Activated CD8-positive, alpha-beta T cell treated with anti-CD3 and anti-CD28 coated beads for 36 hours (primary cell): Measurements from ENCODE around the gene WDSUB1. TPM values are rescaled to one million over a fixed set of nuclear protein-coding genes. Genes with fewer than 3 reads are reported as not detected.

Experiments used
- ATAC-seq: fragments of 200-7000 bp; cut with Tn5 transposase; one replicate; pipeline ENCODE4 v1.10.0; 2021; ENCODE audit warnings: mild to moderate bottlenecking, moderate library complexity
- CTCF ChIA-PET: fragments of 350-600 bp; sonication (Branson Sonifier 250); formaldehyde crosslinking; loops from one replicate; lab custom pipeline; 2021; ENCODE audit warnings: antibody characterized with exemption; lab: Charles Lee
- POLR2A ChIA-PET: fragments of 350-600 bp; sonication (Branson Sonifier 250); formaldehyde crosslinking; loops from one replicate; lab custom pipeline; 2021; ENCODE audit warnings: antibody characterized with exemption; lab: Charles Lee
- DNase-seq: peaks from one replicate; pipeline ENCODE4 v3.0.0-alpha.2; 2020
- H3K27ac Mint-ChIP-seq: one replicate; pipeline ENCODE4 v1.8.0; 2021; ENCODE audit warnings: mild to moderate bottlenecking, mixed read lengths
- H3K27me3 Mint-ChIP-seq: one replicate; pipeline ENCODE4 v1.8.0; 2021; ENCODE audit warnings: mixed read lengths
- H3K36me3 Mint-ChIP-seq: one replicate; pipeline ENCODE4 v1.8.0; 2021; ENCODE audit warnings: low read depth, mixed read lengths
- H3K4me1 Mint-ChIP-seq: one replicate; pipeline ENCODE4 v1.8.0; 2021; ENCODE audit warnings: low read depth, mixed read lengths
- H3K4me3 Mint-ChIP-seq: one replicate; pipeline ENCODE4 v1.8.0; 2021; ENCODE audit warnings: mild to moderate bottlenecking, moderate library complexity, mixed read lengths
- H3K9me3 Mint-ChIP-seq: one replicate; pipeline ENCODE4 v1.8.0; 2021; ENCODE audit warnings: mixed read lengths
- intact Hi-C: fragments of 100-400 bp; cut with micrococcal nuclease; formaldehyde crosslinking; loops from one replicate; pipeline ENCODE4 v1.10.0; 2022
- total RNA-seq, 2 experiments: library from RNA; stranded (reverse); gene quantifications; one replicate each; pipeline ENCODE4 v1.2.3, GENCODE V29; 2021
- TF ChIP-seq, protein P1 (sequence below): fragments of 200-600 bp; IDR thresholded peaks from one replicate; pipeline ENCODE4 v1.8.0; 2022; ENCODE audit warnings: antibody characterized with exemption, mild to moderate bottlenecking

The WDSUB1 gene
- total RNA-seq, 2 experiments from 2014 or later: 6.8 to 8.6 TPM

DNA sequence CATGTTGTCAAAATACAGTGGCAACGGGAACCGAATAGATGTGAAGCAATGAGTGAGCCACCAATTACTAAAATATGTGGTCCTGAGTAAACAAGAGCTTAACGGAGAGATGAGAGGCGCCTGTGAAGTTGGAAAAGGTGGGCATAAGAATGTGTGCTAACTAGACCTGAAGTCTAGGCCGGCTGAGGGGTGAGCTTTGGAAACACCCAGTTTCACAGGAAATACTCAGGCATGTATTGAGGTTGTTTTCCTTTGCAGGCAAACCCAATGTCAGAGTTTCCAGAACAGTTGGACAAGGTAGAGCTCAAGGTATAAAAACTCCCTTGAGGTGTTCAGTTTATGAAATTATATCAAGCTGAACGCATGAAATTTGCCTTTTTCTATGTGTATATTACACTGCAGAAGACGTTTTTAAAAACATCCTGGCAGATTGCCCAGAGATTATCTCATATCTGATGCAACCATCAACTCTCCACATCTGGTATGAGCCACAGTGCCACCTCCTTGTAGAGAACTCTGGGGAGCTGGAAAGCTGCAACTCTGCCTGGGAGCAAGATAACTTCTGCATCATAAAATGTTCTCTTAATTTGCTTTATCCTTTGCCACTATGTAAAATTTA lies 3.9 kb upstream of the WDSUB1 start:
- no peaks in the 10 kb centered on the region for H3K27me3 Mint-ChIP-seq
- ChIA-PET POLR2A (no interaction called here), CTCF (interaction anchor here (0.9 kb wide), 1 partner anchor 12 kb away, joined by 3 read pairs; no protein-coding TSS in a partner anchor)
- intact Hi-C loops: no loop called here
- H3K36me3 Mint-ChIP-seq: no peaks in the 10 kb centered on the region
- peak; percentile 53 for DNase-seq
- no peaks in the 10 kb centered on the region for H3K9me3 Mint-ChIP-seq
- no peak overlapping the region for H3K4me3 Mint-ChIP-seq
- H3K4me1 Mint-ChIP-seq: peaks cover 22% of the 10 kb centered on the region
- peak; percentile 11 for ATAC-seq
- TF ChIP-seq, protein P1, sequence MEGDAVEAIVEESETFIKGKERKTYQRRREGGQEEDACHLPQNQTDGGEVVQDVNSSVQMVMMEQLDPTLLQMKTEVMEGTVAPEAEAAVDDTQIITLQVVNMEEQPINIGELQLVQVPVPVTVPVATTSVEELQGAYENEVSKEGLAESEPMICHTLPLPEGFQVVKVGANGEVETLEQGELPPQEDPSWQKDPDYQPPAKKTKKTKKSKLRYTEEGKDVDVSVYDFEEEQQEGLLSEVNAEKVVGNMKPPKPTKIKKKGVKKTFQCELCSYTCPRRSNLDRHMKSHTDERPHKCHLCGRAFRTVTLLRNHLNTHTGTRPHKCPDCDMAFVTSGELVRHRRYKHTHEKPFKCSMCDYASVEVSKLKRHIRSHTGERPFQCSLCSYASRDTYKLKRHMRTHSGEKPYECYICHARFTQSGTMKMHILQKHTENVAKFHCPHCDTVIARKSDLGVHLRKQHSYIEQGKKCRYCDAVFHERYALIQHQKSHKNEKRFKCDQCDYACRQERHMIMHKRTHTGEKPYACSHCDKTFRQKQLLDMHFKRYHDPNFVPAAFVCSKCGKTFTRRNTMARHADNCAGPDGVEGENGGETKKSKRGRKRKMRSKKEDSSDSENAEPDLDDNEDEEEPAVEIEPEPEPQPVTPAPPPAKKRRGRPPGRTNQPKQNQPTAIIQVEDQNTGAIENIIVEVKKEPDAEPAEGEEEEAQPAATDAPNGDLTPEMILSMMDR: no peak
- peak overlapping the region; percentile 74 for H3K27ac Mint-ChIP-seq

DNA sequence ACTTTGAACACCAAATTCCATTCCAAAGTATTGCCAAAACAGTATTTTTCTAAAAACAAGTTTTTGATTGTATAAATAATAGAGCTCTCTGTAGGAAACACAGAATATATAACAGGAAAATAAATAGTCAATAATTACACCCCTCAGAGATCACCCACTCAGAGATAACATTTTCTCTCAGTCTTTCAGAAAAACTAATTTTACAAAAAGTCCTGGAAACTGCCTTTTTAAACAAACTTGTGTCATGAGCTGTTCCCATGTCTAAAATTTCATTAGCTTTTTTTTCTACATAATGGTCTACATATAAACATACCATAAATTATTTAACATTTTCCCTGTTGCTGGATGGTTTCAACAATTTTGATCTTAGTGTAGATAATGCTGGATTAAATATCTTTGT lies 1.2 kb upstream of the WDSUB1 start:
- POLR2A ChIA-PET: interaction anchor here (0.6 to 1.1 kb wide), 2 partner anchors 319 to 1221 kb away, joined by 3 read pairs; no protein-coding TSS in a partner anchor
- no peaks in the 10 kb centered on the region for H3K27me3 Mint-ChIP-seq
- H3K36me3 Mint-ChIP-seq: no peaks in the 10 kb centered on the region
- CTCF ChIA-PET: interaction anchor here (1.2 kb wide), 1 partner anchor 169 kb away, joined by 3 read pairs; no protein-coding TSS in a partner anchor
- TF ChIP-seq, protein P1: no peak
- H3K9me3 Mint-ChIP-seq: no peaks in the 10 kb centered on the region
- H3K4me1 Mint-ChIP-seq: peaks cover 25% of the 10 kb centered on the region
- H3K4me3 Mint-ChIP-seq: peak overlapping the region; percentile 10
- H3K27ac Mint-ChIP-seq: no peak overlapping the region
- DNase-seq (no peak), ATAC-seq (no peak)
- intact Hi-C loops: no loop called here

DNA sequence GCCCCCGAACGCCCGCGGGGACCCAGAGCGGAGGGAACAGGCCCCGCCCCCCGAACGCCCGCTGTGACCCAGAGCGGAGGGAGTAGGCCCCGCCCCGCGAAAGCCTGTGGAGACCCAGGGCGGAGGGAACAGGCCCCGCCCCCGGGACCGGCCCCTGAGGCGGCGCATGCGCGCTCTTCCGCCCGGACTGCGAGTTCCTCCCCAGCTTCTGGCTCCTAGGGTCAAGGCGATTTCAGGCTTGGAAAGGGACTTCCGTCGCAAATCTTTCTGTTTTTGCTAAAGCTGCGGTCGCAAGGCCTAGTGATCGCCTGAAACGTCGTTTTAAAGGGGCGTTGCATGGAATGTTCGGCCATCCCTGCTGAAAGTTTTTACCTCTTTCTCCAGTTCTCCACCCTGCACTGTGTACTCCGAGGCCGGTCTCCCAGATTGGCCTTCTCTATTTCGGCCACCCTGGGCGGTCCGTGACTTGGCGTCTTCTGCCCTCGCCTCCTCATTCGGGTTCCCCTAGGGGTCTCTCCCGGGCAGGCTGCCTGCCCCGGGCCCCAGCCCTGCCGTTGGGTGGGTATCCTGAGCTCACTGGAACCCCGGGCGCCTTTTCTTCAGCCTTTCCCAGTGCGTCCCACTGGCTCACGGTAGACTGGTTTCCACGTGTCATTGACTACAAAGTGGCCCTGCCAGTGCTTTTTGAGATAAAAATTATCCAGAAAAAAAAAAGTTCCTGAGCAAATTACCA lies 372 bp upstream of the WDSUB1 start:
- POLR2A ChIA-PET: interaction anchor here (0.6 to 1.1 kb wide), 3 partner anchors 318 to 1222 kb away, joined by 3 to 4 read pairs (median 3); partner anchors contain the start of gene MARCHF7

DNA sequence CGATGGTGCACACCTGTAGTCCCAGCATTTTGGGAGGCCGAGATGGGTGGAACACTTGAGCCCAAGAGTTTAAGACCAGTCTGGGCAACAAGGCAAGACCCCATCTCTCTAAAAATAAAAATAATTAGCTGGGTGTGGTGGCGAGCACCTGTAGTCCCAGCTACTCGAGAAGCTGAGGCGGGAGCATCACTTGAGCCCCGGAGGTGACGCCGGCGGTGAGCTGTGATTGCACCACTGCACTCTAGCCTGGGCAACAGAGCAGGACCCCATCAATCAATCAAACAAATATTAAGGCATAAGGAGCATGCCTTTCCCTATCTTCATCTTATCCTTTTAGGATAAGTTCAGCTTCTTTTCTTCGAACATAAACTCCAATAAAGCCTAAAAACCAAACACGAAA lies 1.1 kb downstream of the WDSUB1 start:
- TF ChIP-seq, protein P1: no peak
- ATAC-seq: no peak
- CTCF ChIA-PET: interaction anchor here (0.6 kb wide), 1 partner anchor 1811 kb away, joined by 3 read pairs; no protein-coding TSS in a partner anchor
- Mint-ChIP-seq H3K27ac (peak overlapping the region; percentile 83), H3K36me3 (peaks cover 4% of the 10 kb centered on the region), H3K4me1 (peaks cover 19% of the 10 kb centered on the region), H3K27me3 (no peaks in the 10 kb centered on the region), H3K4me3 (peak overlapping the region; percentile 84), H3K9me3 (no peaks in the 10 kb centered on the region)
- DNase-seq: no peak
- intact Hi-C loops: no loop called here
- POLR2A ChIA-PET: interaction anchor here (0.6 to 1.3 kb wide), 4 partner anchors 17 to 426 kb away, joined by 3 to 5 read pairs (median 4); partner anchors contain the start of gene MARCHF7

More for the DNA sequence above, 372 bp upstream of the WDSUB1 start:
- H3K27ac Mint-ChIP-seq: peak overlapping the region; percentile 77
- TF ChIP-seq, protein P1: no peak
- H3K27me3 Mint-ChIP-seq: no peaks in the 10 kb centered on the region
- ATAC-seq (peak; percentile 99), DNase-seq (peak; percentile 98)
- H3K4me3 Mint-ChIP-seq: peak overlapping the region; percentile 84
- H3K4me1 Mint-ChIP-seq: peaks cover 25% of the 10 kb centered on the region
- CTCF ChIA-PET: interaction anchor here (1.2 kb wide), 1 partner anchor 168 kb away, joined by 3 read pairs; no protein-coding TSS in a partner anchor
- H3K36me3 Mint-ChIP-seq: no peaks in the 10 kb centered on the region
- no peaks in the 10 kb centered on the region for H3K9me3 Mint-ChIP-seq
- intact Hi-C loops: no loop called here
